Sigmoid colon (tissue), 7 donors: ENCODE results near the gene KRT36. TPM values are rescaled to one million over a fixed set of nuclear protein-coding genes. Genes with fewer than 3 reads are reported as not detected.

Experiments
- DNase-seq: peaks from one replicate; pipeline ENCODE4 v3.0.0-alpha.2; 2019
- H3K27ac ChIP-seq, 4 donors: fragments of 200-600 bp; sonication (generic); one replicate each; pipeline ENCODE4 v1.5.1; 2016 to 2019; ENCODE audit warnings: mild to moderate bottlenecking in 1 of 4
- H3K27me3 ChIP-seq, 3 donors: fragments of 200-600 bp; sonication (generic); one replicate each; pipeline ENCODE4 v1.5.1; 2019; ENCODE audit warnings: mild to moderate bottlenecking in 1 of 3
- H3K36me3 ChIP-seq, 4 donors: fragments of 200-600 bp; sonication (generic); one replicate each; pipeline ENCODE4 v1.5.1; 2016 to 2019
- H3K4me1 ChIP-seq, 4 donors: fragments of 200-600 bp; sonication (generic); one replicate each; pipeline ENCODE4 v1.5.1; 2017 to 2019
- H3K4me3 ChIP-seq, 4 donors: fragments of 200-600 bp; sonication (generic); one replicate each; pipeline ENCODE4 v1.5.1; 2017 to 2019; ENCODE audit warnings: mild to moderate bottlenecking in 2 of 4, moderate library complexity in 1 of 4
- H3K9me3 ChIP-seq, 4 donors: fragments of 200-600 bp in 3 of 4; sonication (generic) in 3 of 4; one replicate each; pipeline versions ENCODE4 v1.5.1 to v1.6.1; 2013 to 2019
- CTCF ChIP-seq, 4 experiments: fragments of 450-650 bp in 3 of 4; fragments of 200-600 bp in 1 of 4; IDR thresholded peaks; one replicate each; pipeline ENCODE4 v1.5.1; 2016 to 2019; ENCODE audit warnings: antibody characterized with exemption in 4 of 4, mild to moderate bottlenecking in 3 of 4, moderate library complexity in 2 of 4
- EP300 ChIP-seq, 4 donors: sonication (generic); formaldehyde crosslinking; IDR thresholded peaks; one replicate each; pipeline ENCODE4 v1.6.1; 2017; ENCODE audit warnings: antibody characterized with exemption in 4 of 4
- POLR2A ChIP-seq, 2 donors: fragments of 450-650 bp; IDR thresholded peaks; one replicate each; pipeline ENCODE4 v1.6.1; 2016; ENCODE audit warnings: antibody characterized with exemption in 2 of 2, mild to moderate bottlenecking in 2 of 2, moderate library complexity in 2 of 2
- POLR2AphosphoS5 ChIP-seq, 4 donors: sonication (generic); formaldehyde crosslinking; IDR thresholded peaks; one replicate each; pipeline ENCODE4 v1.6.1; 2017; ENCODE audit warnings: antibody characterized with exemption in 4 of 4
- WGBS, 2 donors: extraction: QIAGEN DNeasy Blood & Tissue Kit; methylation state at CpG; one replicate each; pipeline ENCODE4 v1.1.7; 2013; 5-methylcytosine and 5-hydroxymethylcytosine counted together
- intact Hi-C: fragments of 100-400 bp; cut with DNase I; formaldehyde crosslinking; loops from one replicate; pipeline ENCODE4 v1.15.1; 2023
- polyA plus RNA-seq, 3 donors: library from polyadenylated mRNA; stranded (reverse); fragments of 200-250 nt; gene quantifications; one replicate each; pipeline ENCODE4 v1.2.3, GENCODE V29; 2013
- total RNA-seq, 4 donors: library from RNA; depleted of rRNA; stranded (reverse); fragments of >200 nt; gene quantifications; one replicate each; pipeline ENCODE4 v1.1.0, GENCODE V29; 2016
- donor health status: healthy with polysubstance abuse.
- donor health status: Bipolar disorder and iron deficiency.
- donor health status: healthy.

Gene KRT36
- total and polyA plus RNA-seq, 7 donors = 0.20 to 0.33 TPM; not detected in 5

GRCh38 chr17:41519501-41520224, 30.0 kb upstream of the KRT36 start:
- TF ChIP-seq CTCF (IDR thresholded peaks at IDR 0.05) (no peak), EP300 (IDR thresholded peaks at IDR 0.05) (no peak), POLR2A (IDR thresholded peaks at IDR 0.05) (no peak), POLR2AphosphoS5 (IDR thresholded peaks at IDR 0.05) (no peak)
- H3K27ac ChIP-seq = no peak overlapping the region
- no peaks in the 10 kb centered on the region for H3K36me3 ChIP-seq
- peaks cover 0 to 7% (median 4%) of the 10 kb centered on the region in 3 donors for H3K27me3 ChIP-seq
- no peaks in the 10 kb centered on the region for H3K9me3 ChIP-seq
- DNase-seq = no peak
- WGBS, 2 donors = 23 to 58% methylated on average over 11 of the region's 11 CpGs
- intact Hi-C loops = no loop called here
- H3K4me3 ChIP-seq = no peak overlapping the region
- no peaks in the 10 kb centered on the region for H3K4me1 ChIP-seq

- H3K27me3 ChIP-seq = peaks cover 0 to 7% (median 4%) of the 10 kb centered on the region in 3 donors
- H3K9me3 ChIP-seq = no peaks in the 10 kb centered on the region
- intact Hi-C loops = no loop called here
- no peaks in the 10 kb centered on the region for H3K4me1 ChIP-seq
- 74 to 77% methylated on average over 8 of the region's 8 CpGs for WGBS, 2 donors
- no peak for DNase-seq
- H3K4me3 ChIP-seq = no peak within 1 kb of the TSS
- TF ChIP-seq POLR2AphosphoS5 (IDR thresholded peaks at IDR 0.05) = no peak
- TF ChIP-seq CTCF (IDR thresholded peaks at IDR 0.05) = no peak
- TF ChIP-seq POLR2A (IDR thresholded peaks at IDR 0.05) = no peak
- no peak for TF ChIP-seq EP300 (IDR thresholded peaks at IDR 0.05)
- no peak within 1 kb of the TSS for H3K27ac ChIP-seq
- H3K36me3 ChIP-seq = no peaks in the 10 kb centered on the region
Measured at GRCh38 chr17:41518789-41519449, 29.2 kb upstream of the KRT36 start, which contains the start of gene KRT15. Gene KRT15, minus strand, starts transcription at chr17:41518890. Its CDS starts 63 bp downstream, at chr17:41518827.

GRCh38 chr17:41518031-41518430, 28.3 kb upstream of the KRT36 start:
- intact Hi-C loops = no loop called here
- Histone ChIP-seq H3K36me3 (no peaks in the 10 kb centered on the region), H3K27ac (no peak overlapping the region), H3K27me3 (peaks cover 0 to 7% (median 4%) of the 10 kb centered on the region in 3 donors), H3K4me3 (no peak overlapping the region), H3K4me1 (no peaks in the 10 kb centered on the region), H3K9me3 (no peaks in the 10 kb centered on the region)
- TF ChIP-seq CTCF (IDR thresholded peaks at IDR 0.05) (no peak), POLR2AphosphoS5 (IDR thresholded peaks at IDR 0.05) (no peak), POLR2A (IDR thresholded peaks at IDR 0.05) (no peak), EP300 (IDR thresholded peaks at IDR 0.05) (no peak)
- 90 to 92% methylated on average over 3 of the region's 3 CpGs for WGBS, 2 donors
- no peak for DNase-seq

- H3K27ac ChIP-seq = no peak overlapping the region
- H3K36me3 ChIP-seq = no peaks in the 10 kb centered on the region
- no peak overlapping the region for H3K4me3 ChIP-seq
- no peak for TF ChIP-seq POLR2A (IDR thresholded peaks at IDR 0.05)
- TF ChIP-seq POLR2AphosphoS5 (IDR thresholded peaks at IDR 0.05) = no peak
- TF ChIP-seq EP300 (IDR thresholded peaks at IDR 0.05) = no peak
- TF ChIP-seq CTCF (IDR thresholded peaks at IDR 0.05) = no peak
- 92 to 95% methylated on average over 14 of the region's 14 CpGs for WGBS, 2 donors
- intact Hi-C loops = no loop called here
- no peaks in the 10 kb centered on the region for H3K9me3 ChIP-seq
- H3K27me3 ChIP-seq = peaks cover 0 to 4% (median 3%) of the 10 kb centered on the region in 3 donors
- DNase-seq = no peak
- H3K4me1 ChIP-seq = no peaks in the 10 kb centered on the region
Measured at GRCh38 chr17:41516830-41517283, 27.1 kb upstream of the KRT36 start.
